Measurements from ENCODE around the gene NDUFV1.

GRCh38 chr11:67657300-67657699, 50.6 kb downstream of the NDUFV1 start:
- TF ChIP-seq POLR2A (IDR thresholded peaks at IDR 0.05; ENCODE audit: low read depth, low read length), result no peak
- TF ChIP-seq TAF1 (IDR thresholded peaks at IDR 0.05; ENCODE audit: low read depth, low read length), result no peak
- TF ChIP-seq POLR2AphosphoS5 (IDR thresholded peaks at IDR 0.05; ENCODE audit: low read depth, low read length), result no peak
- TF ChIP-seq PAX5 (IDR thresholded peaks at IDR 0.05; ENCODE audit: insufficient read depth, low read length, severe bottlenecking), result no peak

Data from GM12891 (cell line).